Type B pancreatic cell (in vitro differentiated cells): ENCODE data around the gene PHYKPL. TPM values are rescaled to one million over a fixed set of nuclear protein-coding genes. Genes with fewer than 3 reads are reported as not detected.

Experiments
- DNase-seq: peaks from one replicate; pipeline ENCODE4 v3.0.0; 2021; ENCODE audit warnings: mixed read lengths; ENCODE audit not compliant: unreplicated experiment; ENCODE audit errors: extremely low spot score
- H3K27ac Mint-ChIP-seq: 2 replicates; pipeline ENCODE4 v1.8.0; 2021; ENCODE audit warnings: mild to moderate bottlenecking, mixed read lengths
- H3K27me3 Mint-ChIP-seq: 2 replicates; pipeline ENCODE4 v1.8.0; 2021; ENCODE audit warnings: mixed read lengths
- H3K36me3 Mint-ChIP-seq: 2 replicates; pipeline ENCODE4 v1.8.0; 2021; ENCODE audit warnings: mixed read lengths
- H3K4me1 Mint-ChIP-seq: one replicate; pipeline ENCODE4 v1.8.0; 2021; ENCODE audit warnings: mixed read lengths; ENCODE audit not compliant: unreplicated experiment
- H3K4me3 Mint-ChIP-seq: 2 replicates; pipeline ENCODE4 v1.8.0; 2021; ENCODE audit warnings: mild to moderate bottlenecking, mixed read lengths
- H3K9me3 Mint-ChIP-seq: 2 replicates; pipeline ENCODE4 v1.8.0; 2021; ENCODE audit warnings: mixed read lengths
- CTCF ChIP-seq: fragments of 200-600 bp; sonication (generic); conservative IDR thresholded peaks from 2 replicates; pipeline ENCODE4 v1.5.0; 2021; ENCODE audit warnings: antibody characterized with exemption, mild to moderate bottlenecking
- total RNA-seq: library from RNA; stranded (reverse); gene quantifications from 2 replicates; pipeline ENCODE4 v1.2.1, GENCODE V29; 2021; ENCODE audit warnings: low replicate concordance

PHYKPL gene
- total RNA-seq, 1 donor from 2014 or later: 76.2 TPM

- Mint-ChIP-seq H3K9me3 (no peaks in the 10 kb centered on the region), H3K27me3 (peaks cover 5% of the 10 kb centered on the region), H3K36me3 (no peaks in the 10 kb centered on the region), H3K27ac (no peak overlapping the region), H3K4me1 (no peaks in the 10 kb centered on the region), H3K4me3 (no peak overlapping the region)
- no peak for DNase-seq
- no peak for TF ChIP-seq CTCF
Measured at GRCh38 chr5:178269499-178269898, 36.9 kb upstream of the PHYKPL start.

GRCh38 chr5:178267876-178268275 is 35.3 kb upstream of the PHYKPL start:
- Mint-ChIP-seq H3K27ac (no peak overlapping the region), H3K9me3 (peaks cover 5% of the 10 kb centered on the region), H3K4me1 (no peaks in the 10 kb centered on the region), H3K27me3 (peaks cover 5% of the 10 kb centered on the region), H3K36me3 (no peaks in the 10 kb centered on the region), H3K4me3 (no peak overlapping the region)
- no peak for TF ChIP-seq CTCF
- no peak for DNase-seq

- DNase-seq: no peak
- peaks cover 5% of the 10 kb centered on the region for H3K27me3 Mint-ChIP-seq
- peaks cover 5% of the 10 kb centered on the region for H3K9me3 Mint-ChIP-seq
- TF ChIP-seq CTCF: no peak
- no peak overlapping the region for H3K27ac Mint-ChIP-seq
- no peaks in the 10 kb centered on the region for H3K4me1 Mint-ChIP-seq
- H3K4me3 Mint-ChIP-seq: no peak overlapping the region
- no peaks in the 10 kb centered on the region for H3K36me3 Mint-ChIP-seq
Measured at GRCh38 chr5:178267245-178267644, 34.6 kb upstream of the PHYKPL start.

GRCh38 chr5:178266581-178266980 is 34.0 kb upstream of the PHYKPL start:
- no peak for TF ChIP-seq CTCF
- Mint-ChIP-seq H3K27me3 (peaks cover 5% of the 10 kb centered on the region), H3K9me3 (peaks cover 5% of the 10 kb centered on the region), H3K36me3 (no peaks in the 10 kb centered on the region), H3K4me3 (no peak overlapping the region), H3K27ac (no peak overlapping the region), H3K4me1 (no peaks in the 10 kb centered on the region)
- DNase-seq: no peak

- no peak for TF ChIP-seq CTCF
- H3K4me3 Mint-ChIP-seq: no peak overlapping the region
- H3K27me3 Mint-ChIP-seq: no peaks in the 10 kb centered on the region
- H3K27ac Mint-ChIP-seq: no peak overlapping the region
- H3K9me3 Mint-ChIP-seq: peaks cover 5% of the 10 kb centered on the region
- no peaks in the 10 kb centered on the region for H3K36me3 Mint-ChIP-seq
- H3K4me1 Mint-ChIP-seq: no peaks in the 10 kb centered on the region
- no peak for DNase-seq
Measured at GRCh38 chr5:178265746-178266145, 33.1 kb upstream of the PHYKPL start.

- Mint-ChIP-seq H3K36me3 (no peaks in the 10 kb centered on the region), H3K4me3 (no peak overlapping the region), H3K4me1 (no peaks in the 10 kb centered on the region), H3K27ac (no peak overlapping the region), H3K9me3 (peaks cover 5% of the 10 kb centered on the region), H3K27me3 (no peaks in the 10 kb centered on the region)
- no peak for TF ChIP-seq CTCF
- DNase-seq: no peak
Measured at GRCh38 chr5:178264044-178264443, 31.4 kb upstream of the PHYKPL start.
